Peyer's patch (tissue), 4 donors: ENCODE results near the gene SNX27.

ENCODE experiments used
- CTCF ChIP-seq, 6 experiments: fragments of 450-650 bp in 4 of 6; fragments of 200-600 bp in 2 of 6; sonication (generic) in 1 of 6; IDR thresholded peaks; one replicate each; pipeline ENCODE4 v1.5.1; 2017 to 2019; ENCODE audit warnings: antibody characterized with exemption in 6 of 6, mild to moderate bottlenecking in 3 of 6, moderate library complexity in 1 of 6
- POLR2A ChIP-seq, 2 donors: fragments of 450-650 bp; IDR thresholded peaks; one replicate each; pipeline ENCODE4 v1.5.1; 2017; ENCODE audit warnings: antibody characterized with exemption in 2 of 2, mild to moderate bottlenecking in 2 of 2, moderate library complexity in 2 of 2

- TF ChIP-seq CTCF (IDR thresholded peaks at IDR 0.05) (no peak), POLR2A (IDR thresholded peaks at IDR 0.05) (no peak)
These were observed 26.2 kb upstream of the SNX27 start for GRCh38 chr1:151585622-151586021.
